ENCODE data around the gene BCAP29. TPM values are rescaled to one million over a fixed set of nuclear protein-coding genes. Genes with fewer than 3 reads are reported as not detected.

The BCAP29 gene
- total RNA-seq, 1 donor = 187 TPM

- DNase-seq (ENCODE audit: low read depth) = no peak
- H3K4me3 ChIP-seq (ENCODE audit: low read depth, low read length) = no peak overlapping the region
- TF ChIP-seq CTCF (IDR thresholded peaks at IDR 0.05; ENCODE audit: insufficient read depth, low read length) = no peak
Observed at GRCh38 chr7:107615910-107616680, 36.0 kb downstream of the BCAP29 start.

- H3K4me3 ChIP-seq (ENCODE audit: low read depth, low read length) = no peak overlapping the region
- peak; percentile 45 for DNase-seq (ENCODE audit: low read depth)
- TF ChIP-seq CTCF (IDR thresholded peaks at IDR 0.05; ENCODE audit: insufficient read depth, low read length) = no peak
Observed at GRCh38 chr7:107622429-107622828, 42.4 kb downstream of the BCAP29 start.

- DNase-seq (ENCODE audit: low read depth) = no peak
- no peak for TF ChIP-seq CTCF (IDR thresholded peaks at IDR 0.05; ENCODE audit: insufficient read depth, low read length)
- no peak overlapping the region for H3K4me3 ChIP-seq (ENCODE audit: low read depth, low read length)
Observed at GRCh38 chr7:107622894-107623293, 42.8 kb downstream of the BCAP29 start.

- TF ChIP-seq CTCF (IDR thresholded peaks at IDR 0.05; ENCODE audit: insufficient read depth, low read length) = no peak
- no peak for DNase-seq (ENCODE audit: low read depth)
- H3K4me3 ChIP-seq (ENCODE audit: low read depth, low read length) = no peak overlapping the region
Observed at GRCh38 chr7:107627002-107627401, 47.0 kb downstream of the BCAP29 start.

- DNase-seq (ENCODE audit: low read depth) = no peak
- H3K4me3 ChIP-seq (ENCODE audit: low read depth, low read length) = no peak overlapping the region
- no peak for TF ChIP-seq CTCF (IDR thresholded peaks at IDR 0.05; ENCODE audit: insufficient read depth, low read length)
Observed at GRCh38 chr7:107628461-107629064, 48.5 kb downstream of the BCAP29 start.

- H3K4me3 ChIP-seq (ENCODE audit: low read depth, low read length) = no peak overlapping the region
- no peak for DNase-seq (ENCODE audit: low read depth)
- no peak for TF ChIP-seq CTCF (IDR thresholded peaks at IDR 0.05; ENCODE audit: insufficient read depth, low read length)
Observed at GRCh38 chr7:107630342-107630741, 50.3 kb downstream of the BCAP29 start.
